H1 (cell line): ENCODE data around the gene ADAMTS17. TPM values are rescaled to one million over a fixed set of nuclear protein-coding genes. Genes with fewer than 3 reads are reported as not detected.

Source experiments
- CTCF ChIA-PET: fragments of 300-600 bp; sonication (Branson Sonifier 250); formaldehyde crosslinking; loops from one replicate; lab custom pipeline; 2021; ENCODE audit not compliant: partially characterized antibody; lab: Charles Lee
- POLR2A ChIA-PET: fragments of 300-600 bp; sonication (Branson Sonifier 250); formaldehyde crosslinking; loops from one replicate; lab custom pipeline; 2021; ENCODE audit warnings: inconsistent platforms; ENCODE audit not compliant: partially characterized antibody; lab: Charles Lee
- DNase-seq, 2 experiments: peaks; one replicate each; pipeline versions ENCODE4 v3.0.0 to v3.0.0-alpha.2; 2010 to 2022; ENCODE audit warnings: low spot score in 2 of 2, low read depth in 1 of 2, mixed read lengths in 1 of 2
- FAIRE-seq: peaks from 2 replicates; lab custom pipeline; 2011; peaks lifted over from hg19 to GRCh38; lab: Jason Lieb, UNC
- H2AFZ ChIP-seq: 2 replicates; pipeline ENCODE4 v1.8.1; 2012; ENCODE audit warnings: low read length, inconsistent platforms
- H2AK5ac ChIP-seq: 2 replicates; pipeline ENCODE4 v1.6.1; 2013; ENCODE audit warnings: low read depth, low read length
- H2BK120ac ChIP-seq: replicated peaks from 2 replicates; pipeline ENCODE3; 2013; ENCODE audit warnings: low read depth, low read length, inconsistent platforms
- H2BK12ac ChIP-seq: 2 replicates; pipeline ENCODE4 v1.6.1; 2013; ENCODE audit warnings: low read depth, low read length
- H2BK15ac ChIP-seq: 2 replicates; pipeline ENCODE4 v1.6.1; 2013; ENCODE audit warnings: low read length
- H2BK20ac ChIP-seq: 2 replicates; pipeline ENCODE4 v1.6.1; 2013; ENCODE audit warnings: low read length
- H2BK5ac ChIP-seq: 2 replicates; pipeline ENCODE4 v1.6.1; 2013; ENCODE audit warnings: low read depth, low read length
- H3K14ac ChIP-seq: 2 replicates; pipeline ENCODE4 v1.6.1; 2013; ENCODE audit warnings: inconsistent platforms; ENCODE audit not compliant: insufficient read length
- H3K18ac ChIP-seq: 2 replicates; pipeline ENCODE4 v1.6.1; 2013; ENCODE audit warnings: low read length; ENCODE audit errors: extremely low read depth
- H3K23ac ChIP-seq: 2 replicates; pipeline ENCODE4 v1.6.1; 2013; ENCODE audit warnings: inconsistent platforms; ENCODE audit not compliant: insufficient read length
- H3K23me2 ChIP-seq: 2 replicates; pipeline ENCODE4 v1.6.1; 2013; ENCODE audit warnings: low read depth, low read length
- H3K27ac ChIP-seq: 2 replicates; pipeline ENCODE4 v1.6.1; 2011; ENCODE audit warnings: low read depth, low read length, inconsistent platforms
- H3K27me3 ChIP-seq, 4 experiments: replicated peaks in 1 of 4; 1 replicate in 1 of 4; 2 replicates in 3 of 4; pipeline versions ENCODE4 v1.6.1 to v1.8.1; 2011 to 2013; ENCODE audit warnings: low read length in 3 of 4, mild to moderate bottlenecking in 3 of 4, inconsistent platforms in 2 of 4, mixed read lengths in 2 of 4, moderate library complexity in 1 of 4; ENCODE audit not compliant: control insufficient read depth in 3 of 4, insufficient read depth in 3 of 4; ENCODE audit errors: extremely low read depth in 1 of 4
- H3K36me3 ChIP-seq, 4 experiments: 2 replicates each; pipeline versions ENCODE4 v1.6.1 to v1.8.1; 2011 to 2013; ENCODE audit warnings: mild to moderate bottlenecking in 4 of 4, low read length in 3 of 4, moderate library complexity in 2 of 4, control low read depth in 1 of 4, inconsistent platforms in 1 of 4; ENCODE audit not compliant: insufficient read depth in 4 of 4, control insufficient read depth in 2 of 4
- H3K4ac ChIP-seq: replicated peaks from 2 replicates; pipeline ENCODE3; 2013; ENCODE audit warnings: low read length, low read depth, mixed read lengths, inconsistent platforms; ENCODE audit not compliant: insufficient read length
- H3K4me1 ChIP-seq, 4 experiments: replicated peaks in 1 of 4; 1 replicate in 1 of 4; 2 replicates in 3 of 4; pipeline versions ENCODE4 v1.6.1 to v1.8.1; 2011 to 2013; ENCODE audit warnings: low read length in 3 of 4, inconsistent platforms in 2 of 4, mixed read lengths in 1 of 4; ENCODE audit not compliant: insufficient read depth in 4 of 4, control insufficient read depth in 3 of 4
- H3K4me2 ChIP-seq, 2 experiments: 2 replicates each; pipeline versions ENCODE4 v1.6.1 to v1.8.1; 2011 to 2013; ENCODE audit warnings: low read depth in 2 of 2, low read length in 2 of 2, control low read depth in 1 of 2, inconsistent platforms in 1 of 2, mild to moderate bottlenecking in 1 of 2; ENCODE audit not compliant: insufficient read depth in 1 of 2
- H3K4me3 ChIP-seq, 4 experiments: fragments of 200-600, 300-600 bp in 1 of 4; sonication (generic), shearing (Covaris generic), sonication (Bioruptor Twin) in 1 of 4; 2 replicates each; pipeline versions ENCODE4 v1.5.1 to v1.8.1; 2011 to 2016; ENCODE audit warnings: low read length in 4 of 4, low read depth in 3 of 4, control low read depth in 2 of 4, inconsistent platforms in 2 of 4, mild to moderate bottlenecking in 2 of 4, mixed read lengths in 1 of 4, moderate library complexity in 1 of 4; ENCODE audit not compliant: insufficient read depth in 2 of 4; ENCODE audit errors: extremely low read depth in 1 of 4
- H3K56ac ChIP-seq: replicated peaks from 2 replicates; pipeline ENCODE3; 2013; ENCODE audit warnings: low read depth, mild to moderate bottlenecking, mixed read lengths, low read length, inconsistent platforms; ENCODE audit not compliant: insufficient read length
- H3K79me1 ChIP-seq: 2 replicates; pipeline ENCODE4 v1.6.1; 2013; ENCODE audit warnings: low read depth, low read length, control low read depth
- H3K79me2 ChIP-seq, 2 experiments: 2 replicates each; pipeline versions ENCODE4 v1.6.1 to v1.8.1; 2012 to 2013; ENCODE audit warnings: low read length in 2 of 2, mild to moderate bottlenecking in 2 of 2, inconsistent platforms in 1 of 2; ENCODE audit not compliant: insufficient read depth in 2 of 2, control insufficient read depth in 1 of 2
- H3K9ac ChIP-seq, 4 experiments: replicated peaks in 1 of 4; 1 replicate in 1 of 4; 2 replicates in 3 of 4; pipeline versions ENCODE4 v1.6.1 to v1.8.1; 2011 to 2013; ENCODE audit warnings: low read depth in 3 of 4, low read length in 3 of 4, control low read depth in 2 of 4, mild to moderate bottlenecking in 2 of 4, moderate library complexity in 2 of 4, inconsistent platforms in 1 of 4; ENCODE audit errors: extremely low read depth in 1 of 4
- H3K9me3 ChIP-seq, 2 experiments: 2 replicates each; pipeline versions ENCODE4 v1.6.1 to v1.8.1; 2012 to 2013; ENCODE audit warnings: mild to moderate bottlenecking in 2 of 2, moderate library complexity in 2 of 2, control low read depth in 1 of 2, inconsistent platforms in 1 of 2, low read depth in 1 of 2, low read length in 1 of 2, mixed read lengths in 1 of 2; ENCODE audit not compliant: insufficient read depth in 2 of 2
- H4K20me1 ChIP-seq, 2 experiments: replicated peaks in 1 of 2; 2 replicates each; pipeline versions ENCODE3 to v1.8.1; 2011 to 2013; ENCODE audit warnings: inconsistent platforms in 2 of 2, low read length in 2 of 2, mild to moderate bottlenecking in 1 of 2; ENCODE audit not compliant: insufficient read depth in 2 of 2, control insufficient read depth in 1 of 2
- H4K5ac ChIP-seq: 2 replicates; pipeline ENCODE4 v1.6.1; 2013; ENCODE audit warnings: low read length, low read depth, mixed read lengths, inconsistent platforms; ENCODE audit not compliant: insufficient read length
- H4K8ac ChIP-seq: 2 replicates; pipeline ENCODE4 v1.8.0; 2013; ENCODE audit warnings: mild to moderate bottlenecking, moderate library complexity, low read length, inconsistent platforms; ENCODE audit not compliant: insufficient read depth; ENCODE audit errors: extremely low read depth
- H4K91ac ChIP-seq: replicated peaks from 2 replicates; pipeline ENCODE3; 2013; ENCODE audit warnings: low read length, mixed read lengths, inconsistent platforms; ENCODE audit not compliant: insufficient read length
- CBX5 ChIP-seq: fragments of 300-800, 300-1000 bp; sonication (generic); IDR thresholded peaks from 2 replicates; pipeline ENCODE4 v1.7.1; 2016; ENCODE audit warnings: antibody characterized with exemption, low read length, low read depth
- CTCF ChIP-seq, 3 experiments: IDR thresholded peaks; 1 replicate in 2 of 3; 2 replicates in 1 of 3; pipeline versions ENCODE4 v1.5.1 to v1.6.1; 2011; ENCODE audit warnings: low read length in 3 of 3, mild to moderate bottlenecking in 3 of 3, inconsistent platforms in 2 of 3, low read depth in 1 of 3, moderate library complexity in 1 of 3; ENCODE audit not compliant: insufficient read depth in 1 of 3; ENCODE audit errors: control extremely low read depth in 1 of 3
- EP300 ChIP-seq, 2 experiments: IDR thresholded peaks; 1 replicate in 1 of 2; 2 replicates in 1 of 2; pipeline ENCODE4 v1.6.1; 2011 to 2012; ENCODE audit warnings: low read depth in 2 of 2, low read length in 2 of 2, mild to moderate bottlenecking in 2 of 2, borderline replicate concordance in 1 of 2, inconsistent platforms in 1 of 2, moderate library complexity in 1 of 2
- POLR2A ChIP-seq, 2 experiments: IDR thresholded peaks; 1 replicate in 1 of 2; 2 replicates in 1 of 2; pipeline ENCODE4 v1.6.1; 2011; ENCODE audit warnings: low read depth in 2 of 2, low read length in 2 of 2, mild to moderate bottlenecking in 2 of 2; ENCODE audit errors: control extremely low read depth in 1 of 2
- SP4 ChIP-seq: IDR thresholded peaks from 2 replicates; pipeline ENCODE4 v1.6.1; 2012; ENCODE audit warnings: low read length, inconsistent platforms
- YY1 ChIP-seq: IDR thresholded peaks from 2 replicates; pipeline ENCODE4 v1.6.1; 2011; ENCODE audit warnings: low read depth, mild to moderate bottlenecking, low read length
- WGBS, 2 experiments: shearing (Covaris generic) in 1 of 2; methylation state at CpG; one replicate each; pipeline versions ENCODE4 v1.1.6 to v1.1.7; 2013 to 2015; ENCODE audit warnings: low lambda C conversion rate in 2 of 2, mixed read lengths in 2 of 2, inconsistent platforms in 1 of 2, low coverage in 1 of 2, missing lambda C conversion rate in 1 of 2; ENCODE audit not compliant: insufficient replicate concordance in 2 of 2, insufficient coverage in 1 of 2, insufficient read length in 1 of 2; ENCODE audit errors: extremely low coverage in 1 of 2, missing lambda C conversion rate in 1 of 2; 5-methylcytosine and 5-hydroxymethylcytosine counted together
- polyA plus RNA-seq, 7 experiments: library from polyadenylated mRNA; depleted of rRNA in 3 of 7; stranded (reverse) in 5 of 7; unstranded in 2 of 7; fragments of >200 nt in 5 of 7; fragments of 200-250 nt in 2 of 7; gene quantifications; 1 replicate in 5 of 7; 2 replicates in 1 of 7; 4 replicates in 1 of 7; pipeline versions ENCODE4 v1.2.1 to v1.2.3, GENCODE V29; 2011 to 2013; ENCODE audit warnings: missing spikeins in 2 of 7, mixed read lengths in 2 of 7
- total RNA-seq: library from RNA; stranded (reverse); fragmentation: NEBNext Ultra II Directional; extraction: Animal tissue kit (Norgen Biotek cat#: 25700); gene quantifications from 2 replicates; pipeline ENCODE4 v1.2.1, GENCODE V29; 2021

Gene ADAMTS17
- total and polyA plus RNA-seq, 2 of the 8 experiments (the other 6 are each of a cell fraction or from before 2014, with no cell fraction given) = 0.51 to 1.7 TPM

GRCh38 chr15:99998661-99999101 lies 343.1 kb downstream of the ADAMTS17 start:
- no peaks in the 10 kb centered on the region for H3K9me3 ChIP-seq
- H3K14ac ChIP-seq = no peak overlapping the region
- H3K36me3 ChIP-seq = no peaks in the 10 kb centered on the region
- H2BK15ac ChIP-seq = no peak overlapping the region
- no peak overlapping the region for H3K23ac ChIP-seq
- H3K4me2 ChIP-seq = no peak overlapping the region
- no peak overlapping the region for H2BK120ac ChIP-seq
- H3K4ac ChIP-seq = no peak overlapping the region
- H3K23me2 ChIP-seq = no peaks in the 10 kb centered on the region
- H3K27ac ChIP-seq = no peak overlapping the region; the same call in 1 of the 2 replicates
- 91% methylated on average over 12 of the region's 12 CpGs; no CpG with 5 or more reads in 1 of the 2 experiments for WGBS, 2 experiments
- H2BK12ac ChIP-seq = no peak overlapping the region
- H3K9ac ChIP-seq = no peak overlapping the region
- no peaks in the 10 kb centered on the region for H3K79me2 ChIP-seq
- no peak overlapping the region for H3K18ac ChIP-seq
- no peak overlapping the region for H2AFZ ChIP-seq
- H4K91ac ChIP-seq = no peak overlapping the region
- no peak overlapping the region for H2BK20ac ChIP-seq
- TF ChIP-seq EP300 (IDR thresholded peaks at IDR 0.05; ENCODE audit: borderline replicate concordance in 1 of 2, low read depth in 2 of 2, low read length in 2 of 2) (no peak), SP4 (no peak), YY1 (no peak), POLR2A (IDR thresholded peaks at IDR 0.05; ENCODE audit: control extremely low read depth in 1 of 2, low read depth in 2 of 2, low read length in 2 of 2) (no peak), CTCF (IDR thresholded peaks at IDR 0.05; ENCODE audit: control extremely low read depth in 1 of 3, insufficient read depth in 1 of 3, low read depth in 1 of 3, low read length in 3 of 3) (no peak), CBX5 (no peak)
- H3K27me3 ChIP-seq = no peaks in the 10 kb centered on the region; a peak in 1 of 7 replicates
- H4K20me1 ChIP-seq = no peaks in the 10 kb centered on the region
- H4K8ac ChIP-seq = no peak overlapping the region
- ChIA-PET POLR2A (no interaction called here), CTCF (no interaction called here)
- H2BK5ac ChIP-seq = no peak overlapping the region
- FAIRE-seq (no peak), DNase-seq (no peak)
- no peak overlapping the region for H2AK5ac ChIP-seq
- no peak overlapping the region for H4K5ac ChIP-seq
- H3K4me3 ChIP-seq = no peak overlapping the region
- H3K56ac ChIP-seq = no peak overlapping the region
- no peaks in the 10 kb centered on the region for H3K79me1 ChIP-seq
- H3K4me1 ChIP-seq = peaks cover 4 to 20% (median 14%) of the 10 kb centered on the region in 4 experiments
